ENCODE results near the gene HK3. TPM values are rescaled to one million over a fixed set of nuclear protein-coding genes. Genes with fewer than 3 reads are reported as not detected.

The HK3 gene
- total RNA-seq, 1 donor from 2014 or later, result 0.60 TPM

GRCh38 chr5:176857894-176858273, 41.3 kb downstream of the HK3 start:
- no peaks in the 10 kb centered on the region for H3K9me3 Mint-ChIP-seq
- H3K27me3 Mint-ChIP-seq (ENCODE audit: low read depth), result peaks cover 45% of the 10 kb centered on the region
- no peaks in the 10 kb centered on the region for H3K36me3 Mint-ChIP-seq
- TF ChIP-seq, protein P1, sequence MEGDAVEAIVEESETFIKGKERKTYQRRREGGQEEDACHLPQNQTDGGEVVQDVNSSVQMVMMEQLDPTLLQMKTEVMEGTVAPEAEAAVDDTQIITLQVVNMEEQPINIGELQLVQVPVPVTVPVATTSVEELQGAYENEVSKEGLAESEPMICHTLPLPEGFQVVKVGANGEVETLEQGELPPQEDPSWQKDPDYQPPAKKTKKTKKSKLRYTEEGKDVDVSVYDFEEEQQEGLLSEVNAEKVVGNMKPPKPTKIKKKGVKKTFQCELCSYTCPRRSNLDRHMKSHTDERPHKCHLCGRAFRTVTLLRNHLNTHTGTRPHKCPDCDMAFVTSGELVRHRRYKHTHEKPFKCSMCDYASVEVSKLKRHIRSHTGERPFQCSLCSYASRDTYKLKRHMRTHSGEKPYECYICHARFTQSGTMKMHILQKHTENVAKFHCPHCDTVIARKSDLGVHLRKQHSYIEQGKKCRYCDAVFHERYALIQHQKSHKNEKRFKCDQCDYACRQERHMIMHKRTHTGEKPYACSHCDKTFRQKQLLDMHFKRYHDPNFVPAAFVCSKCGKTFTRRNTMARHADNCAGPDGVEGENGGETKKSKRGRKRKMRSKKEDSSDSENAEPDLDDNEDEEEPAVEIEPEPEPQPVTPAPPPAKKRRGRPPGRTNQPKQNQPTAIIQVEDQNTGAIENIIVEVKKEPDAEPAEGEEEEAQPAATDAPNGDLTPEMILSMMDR (IDR thresholded peaks at IDR 0.05; ENCODE audit: unreplicated experiment), result no peak
- no peak overlapping the region for H3K4me3 Mint-ChIP-seq
- no peak overlapping the region for H3K27ac Mint-ChIP-seq
- DNase-seq (ENCODE audit: low spot score in 2 of 2, unreplicated experiment in 2 of 2), result no peak
- H3K4me1 Mint-ChIP-seq, result peaks cover 4% of the 10 kb centered on the region

DNA sequence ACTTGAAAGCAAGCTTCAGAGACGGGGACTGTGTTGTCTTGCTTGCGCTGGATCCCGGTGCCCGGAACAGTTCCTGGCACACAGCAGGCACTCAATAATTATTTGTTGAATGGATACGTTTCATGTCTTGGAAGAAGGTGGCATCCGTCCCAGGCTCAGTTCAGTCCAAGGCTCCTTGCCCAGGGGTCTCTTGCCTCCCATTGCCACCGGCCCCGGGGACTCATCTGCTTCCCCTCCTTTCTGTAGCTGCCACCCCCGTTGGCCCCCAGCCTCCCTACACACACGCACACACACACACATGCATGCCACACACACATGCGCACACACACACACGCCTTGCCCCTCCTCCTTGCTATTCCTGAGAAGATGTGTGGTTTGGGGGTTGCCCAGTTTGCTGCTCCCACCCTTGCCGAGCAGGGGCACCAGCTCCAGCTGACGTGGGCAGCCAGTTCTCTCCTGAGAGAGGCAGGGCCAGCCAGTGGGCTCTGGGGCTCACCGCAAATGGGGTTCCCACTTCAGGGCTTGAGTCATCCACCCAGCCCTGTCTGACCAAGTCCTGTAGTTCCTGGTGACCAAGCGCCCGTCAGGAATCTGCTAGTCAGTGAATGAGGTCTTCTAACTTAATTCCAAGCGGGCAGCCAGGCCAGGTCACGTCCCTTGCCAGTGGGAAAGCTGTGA, 41.8 kb downstream of the HK3 start:
- Mint-ChIP-seq H3K4me1 (peaks cover 3% of the 10 kb centered on the region), H3K9me3 (no peaks in the 10 kb centered on the region), H3K36me3 (no peaks in the 10 kb centered on the region), H3K4me3 (no peak overlapping the region), H3K27ac (no peak overlapping the region), H3K27me3 (ENCODE audit: low read depth) (peaks cover 42% of the 10 kb centered on the region)
- no peak for DNase-seq (ENCODE audit: low spot score in 2 of 2, unreplicated experiment in 2 of 2)
- TF ChIP-seq, protein P1 (IDR thresholded peaks at IDR 0.05; ENCODE audit: unreplicated experiment), result no peak

DNA sequence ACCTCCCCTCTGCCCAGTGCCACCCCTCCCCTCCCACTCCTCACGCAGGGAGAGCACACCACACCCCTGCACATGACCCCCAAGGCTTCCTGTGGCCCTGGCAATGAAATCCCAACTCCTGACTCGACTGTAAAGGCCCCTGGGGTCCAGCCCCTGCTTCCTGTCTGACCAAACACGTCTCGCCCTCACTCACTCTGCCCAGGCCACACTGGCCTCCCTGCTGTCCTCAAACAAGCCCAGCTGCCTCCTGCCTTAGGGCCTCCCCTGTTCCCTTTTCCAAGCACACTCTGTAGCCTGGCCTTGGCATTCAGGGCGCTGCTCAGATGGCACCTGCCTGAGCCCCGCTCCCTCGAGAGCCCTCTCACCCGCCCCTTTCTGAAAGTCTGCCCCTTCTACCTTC, 42.4 kb downstream of the HK3 start:
- no peak for DNase-seq (ENCODE audit: low spot score in 2 of 2, unreplicated experiment in 2 of 2)
- H3K27me3 Mint-ChIP-seq (ENCODE audit: low read depth), result peaks cover 42% of the 10 kb centered on the region
- no peak overlapping the region for H3K27ac Mint-ChIP-seq
- no peak overlapping the region for H3K4me3 Mint-ChIP-seq
- H3K36me3 Mint-ChIP-seq, result no peaks in the 10 kb centered on the region
- peaks cover 3% of the 10 kb centered on the region for H3K4me1 Mint-ChIP-seq
- TF ChIP-seq, protein P1 (IDR thresholded peaks at IDR 0.05; ENCODE audit: unreplicated experiment), result no peak
- H3K9me3 Mint-ChIP-seq, result no peaks in the 10 kb centered on the region

- Mint-ChIP-seq H3K27ac (no peak overlapping the region), H3K4me1 (peaks cover 3% of the 10 kb centered on the region), H3K4me3 (no peak overlapping the region), H3K36me3 (no peaks in the 10 kb centered on the region), H3K27me3 (ENCODE audit: low read depth) (peaks cover 41% of the 10 kb centered on the region), H3K9me3 (no peaks in the 10 kb centered on the region)
- TF ChIP-seq, protein P1 (IDR thresholded peaks at IDR 0.05; ENCODE audit: unreplicated experiment), result no peak
- no peak for DNase-seq (ENCODE audit: low spot score in 2 of 2, unreplicated experiment in 2 of 2)
Measured at GRCh38 chr5:176855598-176855997, 43.5 kb downstream of the HK3 start.

- Mint-ChIP-seq H3K9me3 (no peaks in the 10 kb centered on the region), H3K4me3 (no peak overlapping the region), H3K27ac (no peak overlapping the region), H3K36me3 (no peaks in the 10 kb centered on the region), H3K4me1 (peaks cover 3% of the 10 kb centered on the region), H3K27me3 (ENCODE audit: low read depth) (peaks cover 45% of the 10 kb centered on the region)
- DNase-seq (ENCODE audit: low spot score in 2 of 2, unreplicated experiment in 2 of 2), result no peak
- TF ChIP-seq, protein P1 (IDR thresholded peaks at IDR 0.05; ENCODE audit: unreplicated experiment), result no peak
Measured at GRCh38 chr5:176854164-176854563, 45.0 kb downstream of the HK3 start.

All from mesothelial cell of epicardium (in vitro differentiated cells).